ENCODE data around the gene USP47.

The USP47 gene, protein sequence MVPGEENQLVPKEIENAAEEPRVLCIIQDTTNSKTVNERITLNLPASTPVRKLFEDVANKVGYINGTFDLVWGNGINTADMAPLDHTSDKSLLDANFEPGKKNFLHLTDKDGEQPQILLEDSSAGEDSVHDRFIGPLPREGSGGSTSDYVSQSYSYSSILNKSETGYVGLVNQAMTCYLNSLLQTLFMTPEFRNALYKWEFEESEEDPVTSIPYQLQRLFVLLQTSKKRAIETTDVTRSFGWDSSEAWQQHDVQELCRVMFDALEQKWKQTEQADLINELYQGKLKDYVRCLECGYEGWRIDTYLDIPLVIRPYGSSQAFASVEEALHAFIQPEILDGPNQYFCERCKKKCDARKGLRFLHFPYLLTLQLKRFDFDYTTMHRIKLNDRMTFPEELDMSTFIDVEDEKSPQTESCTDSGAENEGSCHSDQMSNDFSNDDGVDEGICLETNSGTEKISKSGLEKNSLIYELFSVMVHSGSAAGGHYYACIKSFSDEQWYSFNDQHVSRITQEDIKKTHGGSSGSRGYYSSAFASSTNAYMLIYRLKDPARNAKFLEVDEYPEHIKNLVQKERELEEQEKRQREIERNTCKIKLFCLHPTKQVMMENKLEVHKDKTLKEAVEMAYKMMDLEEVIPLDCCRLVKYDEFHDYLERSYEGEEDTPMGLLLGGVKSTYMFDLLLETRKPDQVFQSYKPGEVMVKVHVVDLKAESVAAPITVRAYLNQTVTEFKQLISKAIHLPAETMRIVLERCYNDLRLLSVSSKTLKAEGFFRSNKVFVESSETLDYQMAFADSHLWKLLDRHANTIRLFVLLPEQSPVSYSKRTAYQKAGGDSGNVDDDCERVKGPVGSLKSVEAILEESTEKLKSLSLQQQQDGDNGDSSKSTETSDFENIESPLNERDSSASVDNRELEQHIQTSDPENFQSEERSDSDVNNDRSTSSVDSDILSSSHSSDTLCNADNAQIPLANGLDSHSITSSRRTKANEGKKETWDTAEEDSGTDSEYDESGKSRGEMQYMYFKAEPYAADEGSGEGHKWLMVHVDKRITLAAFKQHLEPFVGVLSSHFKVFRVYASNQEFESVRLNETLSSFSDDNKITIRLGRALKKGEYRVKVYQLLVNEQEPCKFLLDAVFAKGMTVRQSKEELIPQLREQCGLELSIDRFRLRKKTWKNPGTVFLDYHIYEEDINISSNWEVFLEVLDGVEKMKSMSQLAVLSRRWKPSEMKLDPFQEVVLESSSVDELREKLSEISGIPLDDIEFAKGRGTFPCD (N-terminal part only)

DNA sequence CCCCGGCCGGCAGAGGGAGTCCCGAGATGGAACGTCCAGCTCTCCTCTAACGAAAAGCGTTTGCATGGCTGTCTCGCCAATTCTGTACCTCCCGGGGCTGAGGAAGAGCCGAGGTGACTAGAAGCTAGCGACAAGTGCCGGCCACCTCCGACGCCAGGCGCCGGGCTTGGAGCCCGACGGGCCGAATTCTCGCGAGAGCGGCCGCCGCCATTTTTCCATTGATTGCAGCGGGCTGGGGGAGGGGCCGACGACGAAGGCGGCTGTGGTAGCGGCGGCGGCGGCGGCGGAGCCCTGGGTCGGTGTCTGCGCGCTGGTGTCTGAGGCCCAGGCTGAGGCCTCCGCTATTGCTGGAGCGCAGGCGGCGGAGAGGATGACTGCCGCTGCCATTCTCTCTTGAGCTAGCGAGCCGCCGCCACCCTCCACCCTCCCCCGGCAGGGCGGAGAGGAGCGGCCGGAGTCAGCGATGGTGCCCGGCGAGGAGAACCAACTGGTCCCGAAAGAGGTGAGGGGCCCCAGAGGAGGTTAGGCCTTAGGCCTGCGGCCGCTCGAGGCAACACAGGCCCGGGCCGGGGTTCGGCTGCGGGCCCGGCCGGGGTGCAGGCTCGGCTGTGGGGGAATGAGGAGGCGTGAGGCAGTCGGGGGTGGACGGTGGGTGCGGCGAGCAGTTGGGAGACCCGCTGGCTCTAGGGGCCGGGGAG, at the start of gene USP47:
Gene USP47, plus strand, starts transcription at position 250 of the 698 bp plus-strand sequence. Its CDS starts 214 bp downstream, at position 464.
- peak; percentile 87 for DNase-seq (ENCODE audit: low read depth)

DNA sequence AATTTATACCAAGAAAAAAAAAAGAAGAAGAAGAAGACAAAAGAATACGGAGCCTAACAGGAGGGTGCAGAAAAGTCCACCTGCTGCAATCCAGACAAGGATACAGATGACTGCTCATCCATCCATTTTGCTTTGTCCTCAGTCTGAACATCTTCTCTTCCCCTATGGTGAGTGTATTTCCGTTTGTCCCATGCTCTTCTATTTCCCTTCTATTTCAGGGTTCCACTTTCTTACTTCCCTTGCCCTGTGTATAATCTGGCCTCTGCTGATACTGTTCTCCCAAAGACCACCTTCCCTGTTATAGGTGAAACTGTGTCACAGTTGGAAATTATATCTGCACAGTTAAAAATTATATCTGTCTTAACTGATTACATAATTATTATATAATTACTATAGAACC, 48.7 kb upstream of the USP47 start:
- no peak for DNase-seq (ENCODE audit: low read depth)

DNA sequence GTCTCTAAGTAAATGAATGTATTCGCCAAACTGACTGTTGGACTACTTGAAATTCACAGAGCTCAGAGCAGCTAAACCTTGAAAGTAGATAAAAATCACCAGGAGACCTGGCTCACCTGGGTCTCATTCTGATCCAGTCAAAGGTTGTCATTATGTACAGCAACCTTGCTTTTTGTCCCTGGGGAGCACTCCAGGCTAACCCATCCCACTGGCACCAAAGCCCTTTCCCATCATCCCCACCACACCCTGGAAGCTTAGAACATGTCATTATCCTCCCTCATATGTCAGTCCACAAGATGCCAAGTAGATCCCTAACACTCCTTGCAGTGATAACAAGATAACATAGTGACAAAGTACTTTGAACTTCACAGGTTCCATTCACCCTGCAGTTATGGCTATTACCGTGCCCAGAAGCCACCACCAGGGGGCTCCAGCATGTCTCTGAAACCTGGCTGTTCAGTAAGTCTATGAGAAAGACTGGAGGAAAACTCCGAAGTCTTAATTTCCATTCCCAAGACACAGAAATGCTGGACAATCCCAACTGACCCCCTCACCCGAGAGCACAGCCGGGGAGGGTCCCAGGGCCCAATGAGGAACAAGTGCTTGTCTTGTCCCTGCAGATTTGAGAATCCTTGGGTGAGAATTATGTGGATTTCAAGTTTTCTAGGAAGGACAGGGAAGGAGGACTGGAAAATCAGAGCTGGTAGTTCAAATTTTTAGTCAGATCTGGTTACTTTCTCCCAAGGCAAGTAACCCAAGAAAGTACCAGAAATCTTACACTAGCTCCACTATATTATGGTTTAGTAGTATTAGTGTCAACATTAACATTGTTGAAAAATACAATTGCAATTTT, 43.0 kb upstream of the USP47 start:
- peak; percentile 53 for DNase-seq (ENCODE audit: low read depth)

DNA sequence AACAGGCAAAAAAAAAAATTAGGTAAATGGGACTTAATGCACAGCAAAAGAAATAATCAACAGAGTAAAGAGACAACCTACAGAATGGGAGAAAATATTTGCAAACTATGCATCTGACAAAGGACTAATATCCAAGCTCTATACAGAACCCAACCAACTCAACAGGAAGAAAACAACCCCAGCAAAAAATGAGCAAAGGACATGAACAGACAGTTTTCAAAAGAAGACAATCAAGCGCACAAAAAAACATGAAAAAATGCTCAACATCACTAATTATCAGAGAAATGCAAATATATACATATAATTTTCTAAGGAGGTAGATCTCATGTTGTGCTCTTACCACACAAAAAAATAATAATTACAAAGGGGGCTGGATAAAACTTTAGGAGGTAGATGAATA, 36.5 kb upstream of the USP47 start:
- DNase-seq (ENCODE audit: low read depth), result no peak

DNA sequence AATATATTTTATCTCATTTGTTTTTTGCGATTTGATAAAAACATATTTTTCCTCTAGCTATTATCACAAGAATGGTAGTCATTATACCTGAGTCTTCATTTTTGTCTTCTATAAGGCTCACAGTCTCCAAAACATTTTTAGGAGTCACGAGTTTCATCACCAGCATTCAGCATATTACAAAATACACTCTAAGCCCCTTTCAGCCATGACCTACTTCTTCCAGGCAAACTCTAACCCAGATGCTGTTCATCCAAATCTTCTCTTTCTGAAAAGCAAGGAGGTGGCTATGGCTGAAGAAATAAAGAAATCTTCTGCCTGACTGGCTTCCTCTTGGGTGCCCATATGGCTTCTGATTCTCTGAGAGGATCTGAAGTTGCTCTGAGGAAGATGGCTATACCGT, 35.7 kb upstream of the USP47 start:
- DNase-seq (ENCODE audit: low read depth), result no peak

DNA sequence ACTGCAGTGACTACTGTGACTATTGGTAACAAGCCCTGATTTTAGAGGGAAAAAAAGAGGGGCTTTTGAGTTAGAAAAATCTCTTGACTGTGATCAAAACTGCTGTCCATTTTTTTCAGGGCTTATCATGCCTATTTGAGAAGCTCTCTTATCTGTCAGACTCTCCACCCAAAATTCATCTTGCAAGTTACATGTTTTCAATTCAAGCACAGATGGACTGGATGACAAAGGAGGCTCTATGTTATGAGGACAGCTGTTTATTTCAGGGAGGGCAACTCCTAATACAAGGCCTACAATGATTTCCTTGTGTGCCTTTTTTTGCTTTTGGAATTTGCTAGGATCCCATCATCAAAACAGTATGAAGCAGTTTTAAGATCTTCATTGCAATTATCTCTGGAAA, 35.2 kb upstream of the USP47 start:
- DNase-seq (ENCODE audit: low read depth), result no peak

DNA sequence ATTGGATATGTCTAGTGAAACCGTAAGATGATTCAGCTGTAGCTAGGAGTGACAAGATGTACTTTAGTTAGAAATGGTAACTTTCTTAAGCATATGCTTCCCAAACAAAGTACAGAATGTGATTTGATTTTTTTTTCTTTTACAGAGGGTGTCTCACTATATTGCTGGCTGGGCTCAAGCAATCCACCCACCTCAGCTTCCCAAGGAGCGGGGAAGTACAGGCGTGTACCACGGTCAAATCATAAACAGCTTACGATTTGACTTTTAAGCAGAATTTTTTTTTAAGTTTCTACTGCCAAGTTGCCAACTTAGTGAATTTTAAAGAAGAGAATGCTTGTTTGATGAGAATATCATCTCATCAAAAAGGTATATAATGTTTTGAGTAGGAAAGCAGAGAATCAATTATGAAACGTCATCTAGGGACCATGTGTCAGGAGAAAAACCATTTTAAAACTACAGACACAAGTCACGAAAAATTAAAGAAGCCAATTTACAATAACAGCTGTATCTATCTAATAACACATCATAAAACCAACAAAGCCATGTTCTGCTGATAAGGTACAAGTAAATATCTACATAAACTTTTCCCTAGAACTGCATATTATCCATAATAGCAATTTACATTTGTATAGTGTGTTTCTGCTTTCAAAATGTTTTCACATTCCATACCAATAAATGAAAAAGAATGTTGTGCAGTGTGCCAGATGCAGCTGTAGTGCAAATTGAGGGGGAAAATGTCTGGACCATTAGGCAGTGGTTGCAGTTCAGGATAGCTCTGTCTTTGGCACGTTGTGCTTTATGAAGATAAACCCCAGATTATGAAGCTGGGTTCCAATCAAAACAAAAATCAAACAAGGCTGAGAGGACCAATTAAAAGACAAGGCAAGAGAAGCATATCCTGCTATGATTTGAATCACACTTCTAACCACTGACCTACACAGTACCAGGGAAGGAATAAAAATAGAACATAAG, 33.7 kb upstream of the USP47 start:
- DNase-seq (ENCODE audit: low read depth), result no peak

DNA sequence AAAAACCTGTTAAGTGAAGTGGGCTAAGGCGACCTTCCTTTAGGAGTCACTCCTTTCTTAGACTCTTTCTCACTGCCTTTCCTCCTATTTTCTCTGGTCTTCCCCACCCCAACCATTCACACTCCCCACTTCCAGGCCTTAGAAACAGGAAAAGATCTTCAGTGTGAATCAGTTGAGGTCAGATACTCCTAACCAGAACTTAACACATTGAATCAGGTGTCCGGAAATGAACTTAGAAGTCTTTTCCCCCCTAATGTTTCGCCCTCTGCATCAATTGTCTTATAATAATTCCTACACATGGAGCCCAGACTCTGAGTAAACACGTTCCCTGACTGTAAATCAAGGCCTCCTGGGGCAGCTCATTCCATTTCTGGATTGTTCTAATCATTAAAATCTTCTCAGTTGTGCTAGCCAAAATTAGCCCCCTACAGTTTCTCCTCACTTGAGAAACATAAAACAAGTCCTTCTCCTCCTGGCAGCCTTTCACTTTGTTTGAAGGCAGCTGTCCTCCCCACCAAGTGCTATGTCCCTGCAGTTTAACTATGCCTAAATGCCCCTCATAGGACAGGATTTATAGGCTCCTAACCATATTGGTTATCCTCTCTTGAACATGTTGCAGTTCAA, 32.7 kb upstream of the USP47 start:
- no peak for DNase-seq (ENCODE audit: low read depth)

DNA sequence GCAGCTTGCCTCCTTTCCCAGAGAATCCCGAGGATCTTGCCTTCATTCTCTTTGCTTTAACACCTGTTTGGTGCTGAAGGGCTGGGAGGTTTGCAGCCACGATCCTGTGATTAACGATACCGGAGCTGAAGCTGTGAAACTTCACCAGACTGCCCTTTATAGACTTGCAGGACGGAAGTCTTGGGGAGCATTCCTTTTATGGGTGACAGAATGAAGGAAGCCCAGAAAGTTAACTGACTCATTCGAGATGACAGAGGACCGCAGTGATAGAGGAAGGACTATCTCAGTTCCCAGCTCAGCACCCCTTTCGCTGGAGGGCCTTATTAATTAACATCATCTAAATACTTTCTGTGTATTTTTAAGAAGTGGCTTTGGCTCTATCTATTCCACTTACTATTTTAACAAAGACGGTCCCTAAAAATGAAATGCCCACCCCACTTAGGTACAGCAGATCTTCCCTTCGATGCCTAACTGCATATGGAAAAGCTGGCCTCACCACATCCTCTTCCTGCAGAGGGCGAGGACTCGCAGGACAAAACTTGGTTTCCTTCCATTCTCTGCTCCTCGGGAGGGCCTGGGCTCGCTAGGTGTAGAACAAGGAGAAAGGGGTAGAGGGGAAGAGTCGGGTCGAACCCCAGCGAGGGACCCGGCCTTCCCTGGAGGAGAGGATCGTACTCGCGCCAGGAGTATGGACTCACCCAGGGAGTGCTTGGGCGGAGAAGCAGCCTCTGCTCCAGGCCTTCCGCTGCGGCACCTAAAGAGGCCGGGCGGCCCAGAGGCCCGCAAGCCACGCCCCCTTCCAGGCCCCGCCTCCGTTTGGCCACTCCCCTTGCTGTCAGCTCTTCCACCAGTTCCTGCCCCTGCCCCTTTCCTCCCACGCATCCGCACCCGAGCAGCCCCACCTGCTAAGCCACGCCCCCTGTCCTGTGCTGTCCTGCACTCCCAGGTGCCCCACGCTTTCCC, 30.7 kb upstream of the USP47 start:
- DNase-seq (ENCODE audit: low read depth), result no peak

DNA sequence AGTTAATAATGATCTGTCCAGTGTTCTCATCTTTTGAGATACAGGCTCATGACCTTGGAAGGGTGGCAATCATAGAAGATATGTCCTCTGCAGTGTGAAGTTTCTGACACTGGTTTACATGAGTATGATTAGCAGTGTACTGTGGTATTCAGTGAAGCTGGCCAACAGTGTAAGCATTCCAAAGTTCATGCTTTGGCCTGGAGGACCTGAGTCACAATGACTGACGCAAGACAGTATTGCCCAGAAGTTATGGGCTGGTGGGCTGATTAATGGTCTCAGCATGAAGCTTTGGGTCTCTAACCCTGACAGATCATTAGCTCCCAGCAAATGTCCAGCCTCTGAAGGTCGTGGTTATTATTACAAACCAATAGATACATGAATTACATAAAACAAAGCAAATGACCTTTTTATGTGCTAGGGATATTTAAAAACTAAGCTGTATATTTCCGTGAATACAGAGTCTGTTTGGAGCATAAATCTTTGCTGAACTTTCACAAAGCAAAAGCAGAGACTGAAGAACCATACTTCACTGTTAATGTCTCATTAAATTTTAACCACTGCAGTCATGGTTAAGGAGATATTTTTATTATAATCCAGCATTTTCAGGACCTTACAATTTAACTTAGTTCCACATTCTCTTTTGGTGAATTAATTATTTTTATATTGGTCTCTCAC, 28.3 kb upstream of the USP47 start:
- no peak for DNase-seq (ENCODE audit: low read depth)

DNA sequence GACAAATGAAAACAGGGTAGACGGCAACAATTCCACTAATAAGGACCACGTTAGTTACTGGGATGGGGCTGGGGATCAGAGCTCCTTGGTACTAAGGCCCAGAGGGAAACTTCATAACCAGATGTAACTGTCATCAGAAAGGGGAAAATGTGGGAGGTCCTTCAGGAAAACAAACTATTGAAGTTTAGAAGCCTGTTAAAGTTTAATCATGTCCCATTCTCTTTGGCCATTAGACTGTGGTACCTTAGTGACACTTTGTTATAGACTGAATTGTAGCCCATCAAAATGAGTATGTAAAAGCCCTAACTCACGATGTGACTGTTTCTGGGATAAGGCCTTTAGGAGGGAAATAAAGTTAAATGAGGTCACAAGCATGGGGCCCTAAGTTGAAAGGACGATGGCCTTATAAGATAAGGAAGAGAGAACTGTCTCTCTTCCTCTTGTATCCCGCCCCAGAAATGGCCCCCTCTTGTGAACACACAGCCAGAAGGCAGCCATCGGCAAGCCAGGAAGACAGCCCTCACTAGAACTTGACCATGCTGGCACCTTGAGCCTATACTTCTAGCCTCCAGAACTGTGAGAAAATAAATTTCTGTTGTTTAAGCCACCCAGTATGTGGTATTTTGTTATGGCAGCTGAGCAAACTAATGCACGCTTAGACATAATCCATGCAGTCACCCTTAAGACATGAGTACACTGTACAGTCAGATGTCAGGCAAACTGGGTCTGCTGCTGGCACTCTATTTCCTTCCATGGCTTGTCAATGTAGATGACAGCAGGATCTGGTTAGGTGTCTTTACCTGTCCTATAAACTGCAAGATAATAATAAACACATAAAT, 26.9 kb upstream of the USP47 start:
- DNase-seq (ENCODE audit: low read depth), result no peak

DNA sequence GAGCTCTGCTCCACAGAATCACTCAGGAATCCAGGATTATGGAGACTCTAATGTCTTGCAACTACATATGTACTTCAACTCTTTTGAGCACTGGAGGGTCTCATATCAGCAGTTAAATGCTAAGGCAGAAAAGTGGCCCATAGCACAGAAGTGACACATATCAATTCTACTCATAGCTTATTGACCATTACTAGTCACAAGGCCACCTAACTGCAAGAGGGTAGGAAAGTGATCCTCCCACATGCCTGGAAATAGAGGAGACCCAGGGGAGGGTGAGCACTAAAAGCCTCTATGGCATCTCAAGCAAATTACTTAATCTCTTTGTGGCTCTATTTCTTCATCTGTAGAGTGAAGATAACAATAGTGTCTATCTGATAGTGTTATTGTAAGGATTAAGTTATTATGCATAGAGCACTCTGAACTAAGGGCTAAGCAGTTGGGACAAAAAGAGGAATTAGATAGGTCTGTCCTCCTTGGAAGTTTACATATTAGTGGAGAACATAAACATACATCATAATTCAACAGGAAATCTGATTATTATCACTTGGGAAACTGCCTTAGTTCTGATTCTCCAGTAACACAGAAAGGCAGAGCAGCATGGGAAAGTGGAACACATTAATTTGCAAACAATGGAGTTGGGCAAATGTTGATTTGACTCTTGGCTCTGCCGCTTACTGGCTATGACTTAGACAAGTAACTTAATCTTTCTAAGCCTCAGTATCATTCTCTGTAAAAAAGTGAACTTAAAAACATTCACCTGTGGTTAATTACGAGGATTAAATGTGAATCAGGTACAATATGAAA, 25.1 kb upstream of the USP47 start:
- no peak for DNase-seq (ENCODE audit: low read depth)

DNA sequence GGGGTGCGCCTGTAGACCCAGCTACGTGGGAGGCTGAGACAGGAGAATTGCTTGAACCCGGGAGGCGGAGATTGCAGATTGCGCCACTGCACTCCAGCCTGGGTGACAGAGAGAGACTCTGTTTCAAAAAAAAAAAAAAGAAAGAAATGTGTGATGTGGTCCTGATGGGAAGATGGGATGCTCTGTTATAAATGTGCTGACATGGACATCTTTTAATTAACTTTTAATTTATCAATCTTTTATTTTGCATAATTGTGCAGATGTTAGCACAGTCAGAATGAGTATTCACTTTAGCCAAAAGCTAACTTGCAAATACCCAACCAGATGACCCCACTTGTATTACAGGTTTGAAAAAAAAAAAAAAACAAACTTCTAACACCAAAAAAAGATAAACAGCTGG, 23.8 kb upstream of the USP47 start:
- DNase-seq (ENCODE audit: low read depth), result no peak

DNA sequence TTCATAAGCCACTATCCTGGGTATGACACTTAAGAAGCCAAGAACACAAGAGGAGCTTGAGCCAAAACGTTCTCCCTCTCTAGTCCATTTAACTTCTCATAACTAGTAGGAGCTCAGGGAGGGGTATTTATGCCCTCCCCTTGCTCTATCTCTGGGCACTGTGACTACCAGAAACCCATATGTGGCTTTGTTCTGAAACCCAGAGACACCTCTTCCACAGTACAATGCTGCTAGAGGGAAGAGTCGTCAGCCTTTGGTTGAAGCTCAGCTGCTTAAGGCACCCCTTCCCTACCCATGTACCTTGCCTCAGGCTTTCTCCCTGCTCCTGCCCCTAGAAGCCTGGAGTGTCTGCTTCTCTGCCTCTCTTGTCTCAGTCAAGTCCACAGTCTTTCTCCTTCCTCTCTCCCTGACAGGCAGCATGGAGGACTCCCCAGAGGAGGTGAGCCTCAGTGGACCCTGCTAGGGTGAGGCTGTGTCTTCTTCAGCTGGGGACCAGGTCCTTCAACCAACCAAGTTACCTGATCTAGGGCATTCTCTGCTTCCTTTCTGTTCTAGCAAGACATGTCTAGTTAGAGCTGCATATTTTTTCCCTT, 23.1 kb upstream of the USP47 start:
- DNase-seq (ENCODE audit: low read depth), result no peak

DNA sequence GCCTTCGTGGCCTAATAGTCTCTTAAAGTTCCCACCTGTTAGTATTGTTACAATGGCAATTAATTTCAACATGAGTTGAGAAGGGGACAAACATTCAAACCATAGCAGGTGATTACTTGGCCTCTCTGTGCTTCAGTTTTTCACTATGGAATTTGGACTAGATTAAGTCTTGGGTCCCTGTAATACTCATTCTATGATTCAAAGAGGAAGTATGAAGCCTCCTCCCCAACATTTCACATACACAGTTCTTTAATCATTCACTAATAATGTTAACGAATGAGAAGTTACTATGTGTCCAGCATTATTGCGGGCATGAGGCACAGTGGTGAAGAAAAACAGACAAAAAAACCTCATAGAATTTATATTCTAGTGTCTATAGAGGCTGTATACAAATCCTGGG, 19.9 kb upstream of the USP47 start:
- DNase-seq (ENCODE audit: low read depth), result no peak

All from stimulated activated CD8-positive, alpha-beta memory T cell treated with anti-CD3 and anti-CD28 coated beads, Interleukin-12 subunit alpha, Interleukin-12 subunit beta, amount 100 ng/mL, for 4 hours (primary cell).